GM21381 (cell line): ENCODE measurements around the gene LRP1.

ENCODE experiments used
- ATAC-seq: cut with Tn5 transposase; IDR thresholded peaks from one replicate; pipeline ENCODE4 v1.9.1; 2021; ENCODE audit warnings: mild to moderate bottlenecking, moderate library complexity; ENCODE audit not compliant: unreplicated experiment

Gene LRP1

GRCh38 chr12:57152639-57153038 lies 24.4 kb downstream of the LRP1 start:
- no peak for ATAC-seq

GRCh38 chr12:57153415-57153997 lies 25.2 kb downstream of the LRP1 start:
- no peak for ATAC-seq

GRCh38 chr12:57154076-57154475 lies 25.8 kb downstream of the LRP1 start:
- no peak for ATAC-seq

- ATAC-seq: no peak
These were observed 26.6 kb downstream of the LRP1 start for GRCh38 chr12:57154804-57155434.

GRCh38 chr12:57156701-57157403 lies 28.6 kb downstream of the LRP1 start:
- ATAC-seq: no peak

GRCh38 chr12:57157588-57158173 lies 29.4 kb downstream of the LRP1 start:
- no peak for ATAC-seq

- no peak for ATAC-seq
These were observed 29.9 kb downstream of the LRP1 start for GRCh38 chr12:57158186-57158585.

GRCh38 chr12:57158665-57159064 lies 30.4 kb downstream of the LRP1 start:
- ATAC-seq: no peak

- no peak for ATAC-seq
These were observed 31.0 kb downstream of the LRP1 start for GRCh38 chr12:57159311-57159710.

- no peak for ATAC-seq
These were observed 31.8 kb downstream of the LRP1 start for GRCh38 chr12:57160040-57160439.

GRCh38 chr12:57160741-57161140 lies 32.5 kb downstream of the LRP1 start:
- ATAC-seq: no peak

GRCh38 chr12:57161491-57161890 lies 33.2 kb downstream of the LRP1 start:
- no peak for ATAC-seq

GRCh38 chr12:57162553-57163125 lies 34.4 kb downstream of the LRP1 start:
- ATAC-seq: no peak

GRCh38 chr12:57164454-57164853 lies 36.2 kb downstream of the LRP1 start:
- no peak for ATAC-seq

GRCh38 chr12:57164966-57165625 lies 36.8 kb downstream of the LRP1 start:
- no peak for ATAC-seq

GRCh38 chr12:57165741-57166140 lies 37.5 kb downstream of the LRP1 start:
- ATAC-seq: no peak

- ATAC-seq: no peak
These were observed 38.7 kb downstream of the LRP1 start for GRCh38 chr12:57166971-57167371.

GRCh38 chr12:57168058-57168457 lies 39.8 kb downstream of the LRP1 start:
- no peak for ATAC-seq

- ATAC-seq: no peak
These were observed 40.9 kb downstream of the LRP1 start for GRCh38 chr12:57169046-57169795.

GRCh38 chr12:57169969-57170368 lies 41.7 kb downstream of the LRP1 start:
- no peak for ATAC-seq
